Nephron (organoid): Measurements from ENCODE around the gene C1QL4.

Source experiments
- H3K27ac Mint-ChIP-seq, 3 experiments: 2 replicates each; pipeline ENCODE4 v1.8.0; 2020; ENCODE audit warnings: mixed read lengths in 3 of 3, mild to moderate bottlenecking in 2 of 3, moderate library complexity in 1 of 3
- H3K27me3 Mint-ChIP-seq: 2 replicates; pipeline ENCODE4 v1.8.0; 2021; ENCODE audit warnings: low read depth, mild to moderate bottlenecking, moderate library complexity, mixed read lengths
- H3K36me3 Mint-ChIP-seq: 2 replicates; pipeline ENCODE4 v1.8.0; 2020; ENCODE audit warnings: low read depth, mixed read lengths
- H3K4me1 Mint-ChIP-seq: 2 replicates; pipeline ENCODE4 v1.8.0; 2020; ENCODE audit warnings: mixed read lengths
- H3K4me3 Mint-ChIP-seq, 3 experiments: 2 replicates each; pipeline ENCODE4 v1.8.0; 2020; ENCODE audit warnings: mild to moderate bottlenecking in 3 of 3, mixed read lengths in 3 of 3, moderate library complexity in 2 of 3
- H3K9me3 Mint-ChIP-seq: 2 replicates; pipeline ENCODE4 v1.8.0; 2020; ENCODE audit warnings: mixed read lengths
- TF ChIP-seq, protein P1 (sequence below), 3 experiments: fragments of 200-600 bp; sonication (generic); IDR thresholded peaks; one replicate each; pipeline ENCODE4 v1.5.0; 2021; ENCODE audit warnings: antibody characterized with exemption in 3 of 3; ENCODE audit not compliant: unreplicated experiment in 3 of 3

C1QL4 gene

DNA sequence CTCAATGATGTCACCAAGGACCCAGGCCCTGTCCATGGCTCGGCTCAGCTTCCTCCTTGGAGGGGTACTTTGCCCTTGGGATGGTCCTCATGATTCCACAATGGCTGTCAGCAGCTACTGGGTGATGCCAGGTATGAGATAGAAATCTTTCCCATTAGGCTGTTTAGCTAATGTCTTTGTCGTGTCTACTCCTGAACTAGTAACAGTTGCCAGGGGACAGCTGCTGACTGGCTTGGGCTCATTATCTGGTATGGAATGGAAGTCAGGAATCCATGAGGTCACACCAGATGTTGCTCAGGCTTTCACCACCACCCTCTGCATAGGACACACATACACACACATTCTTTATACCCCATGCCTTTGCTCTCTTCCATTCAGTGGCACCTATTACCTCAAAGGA lies 32.8 kb downstream of the C1QL4 start:
- Mint-ChIP-seq H3K4me3 (no peak overlapping the region), H3K9me3 (no peaks in the 10 kb centered on the region), H3K27ac (no peak overlapping the region), H3K4me1 (no peaks in the 10 kb centered on the region), H3K36me3 (no peaks in the 10 kb centered on the region), H3K27me3 (peaks cover 73% of the 10 kb centered on the region)
- TF ChIP-seq, protein P1, sequence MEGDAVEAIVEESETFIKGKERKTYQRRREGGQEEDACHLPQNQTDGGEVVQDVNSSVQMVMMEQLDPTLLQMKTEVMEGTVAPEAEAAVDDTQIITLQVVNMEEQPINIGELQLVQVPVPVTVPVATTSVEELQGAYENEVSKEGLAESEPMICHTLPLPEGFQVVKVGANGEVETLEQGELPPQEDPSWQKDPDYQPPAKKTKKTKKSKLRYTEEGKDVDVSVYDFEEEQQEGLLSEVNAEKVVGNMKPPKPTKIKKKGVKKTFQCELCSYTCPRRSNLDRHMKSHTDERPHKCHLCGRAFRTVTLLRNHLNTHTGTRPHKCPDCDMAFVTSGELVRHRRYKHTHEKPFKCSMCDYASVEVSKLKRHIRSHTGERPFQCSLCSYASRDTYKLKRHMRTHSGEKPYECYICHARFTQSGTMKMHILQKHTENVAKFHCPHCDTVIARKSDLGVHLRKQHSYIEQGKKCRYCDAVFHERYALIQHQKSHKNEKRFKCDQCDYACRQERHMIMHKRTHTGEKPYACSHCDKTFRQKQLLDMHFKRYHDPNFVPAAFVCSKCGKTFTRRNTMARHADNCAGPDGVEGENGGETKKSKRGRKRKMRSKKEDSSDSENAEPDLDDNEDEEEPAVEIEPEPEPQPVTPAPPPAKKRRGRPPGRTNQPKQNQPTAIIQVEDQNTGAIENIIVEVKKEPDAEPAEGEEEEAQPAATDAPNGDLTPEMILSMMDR (IDR thresholded peaks at IDR 0.05; ENCODE audit: unreplicated experiment in 3 of 3) = no peak

DNA sequence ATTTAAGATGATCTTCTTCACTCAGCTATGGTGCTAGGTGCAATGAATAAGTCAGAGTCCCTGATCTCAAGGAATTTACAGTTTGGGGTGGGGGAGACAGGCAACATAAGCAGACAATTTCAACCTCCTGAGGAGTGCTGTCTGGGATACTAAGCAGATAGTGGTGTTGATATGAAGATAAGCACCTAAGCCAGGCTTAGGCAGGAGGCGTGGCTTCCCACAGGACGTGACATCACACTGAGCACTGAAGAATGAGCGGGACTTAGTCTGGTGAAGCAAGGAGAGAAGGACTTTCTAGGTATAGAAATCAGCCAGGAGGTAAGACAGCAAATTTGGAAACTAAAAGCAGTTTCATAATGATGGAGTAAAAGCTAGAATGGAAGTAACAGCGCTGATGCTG lies 35.2 kb downstream of the C1QL4 start:
- TF ChIP-seq, protein P1 (IDR thresholded peaks at IDR 0.05; ENCODE audit: unreplicated experiment in 3 of 3) = no peak
- no peaks in the 10 kb centered on the region for H3K36me3 Mint-ChIP-seq
- peaks cover 78% of the 10 kb centered on the region for H3K27me3 Mint-ChIP-seq
- H3K4me1 Mint-ChIP-seq = peaks cover 7% of the 10 kb centered on the region
- H3K27ac Mint-ChIP-seq = no peak overlapping the region
- no peaks in the 10 kb centered on the region for H3K9me3 Mint-ChIP-seq
- no peak overlapping the region for H3K4me3 Mint-ChIP-seq

DNA sequence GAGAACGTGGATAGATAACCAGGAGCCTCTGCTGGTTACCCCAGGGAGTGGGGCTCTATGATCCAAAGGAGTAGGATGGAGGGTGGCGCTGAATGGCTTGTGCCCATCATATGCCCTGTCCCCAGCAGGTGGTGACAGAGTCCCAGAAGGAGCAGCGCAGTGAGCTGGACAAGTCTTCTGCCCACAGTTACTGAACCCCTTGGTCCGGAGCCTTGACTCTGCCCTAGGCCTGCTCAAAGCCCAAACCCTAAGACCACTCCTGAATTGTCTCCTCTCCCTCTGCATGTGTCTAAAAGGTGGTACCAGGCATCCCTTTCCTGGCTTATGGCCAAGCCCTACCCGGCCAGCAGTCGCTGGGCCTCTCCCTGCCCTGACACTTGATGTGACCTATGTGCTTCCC lies 38.8 kb downstream of the C1QL4 start:
- H3K27me3 Mint-ChIP-seq = peaks cover 92% of the 10 kb centered on the region
- peak overlapping the region; percentile 45 to 61 (median 57) for H3K4me3 Mint-ChIP-seq
- no peak overlapping the region for H3K27ac Mint-ChIP-seq
- H3K9me3 Mint-ChIP-seq = no peaks in the 10 kb centered on the region
- TF ChIP-seq, protein P1 (IDR thresholded peaks at IDR 0.05; ENCODE audit: unreplicated experiment in 3 of 3) = no peak
- H3K36me3 Mint-ChIP-seq = no peaks in the 10 kb centered on the region
- H3K4me1 Mint-ChIP-seq = peaks cover 7% of the 10 kb centered on the region

DNA sequence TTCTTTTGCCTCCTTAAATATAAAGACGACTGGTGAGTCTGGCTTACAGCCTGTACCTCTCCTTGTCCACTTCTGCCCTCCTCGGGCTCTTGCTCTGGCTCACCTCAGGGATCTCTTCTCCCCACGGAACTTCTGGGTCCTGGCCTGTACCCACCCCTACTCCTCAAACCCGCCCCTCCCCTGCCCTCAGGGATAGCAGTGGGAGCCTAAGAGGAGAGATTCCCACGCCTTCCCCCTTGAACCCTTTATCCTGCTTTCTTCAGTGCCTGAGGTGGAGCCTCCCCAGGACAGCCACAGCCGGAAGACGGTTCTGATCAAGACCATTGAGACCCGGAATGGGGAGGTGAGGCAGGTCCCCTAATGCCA lies 39.3 kb downstream of the C1QL4 start:
- H3K4me3 Mint-ChIP-seq = peak overlapping the region; percentile 32 to 44 (median 43)
- peaks cover 92% of the 10 kb centered on the region for H3K27me3 Mint-ChIP-seq
- TF ChIP-seq, protein P1 (IDR thresholded peaks at IDR 0.05; ENCODE audit: unreplicated experiment in 3 of 3) = no peak
- H3K36me3 Mint-ChIP-seq = no peaks in the 10 kb centered on the region
- peaks cover 7% of the 10 kb centered on the region for H3K4me1 Mint-ChIP-seq
- H3K9me3 Mint-ChIP-seq = no peaks in the 10 kb centered on the region
- H3K27ac Mint-ChIP-seq = no peak overlapping the region

DNA sequence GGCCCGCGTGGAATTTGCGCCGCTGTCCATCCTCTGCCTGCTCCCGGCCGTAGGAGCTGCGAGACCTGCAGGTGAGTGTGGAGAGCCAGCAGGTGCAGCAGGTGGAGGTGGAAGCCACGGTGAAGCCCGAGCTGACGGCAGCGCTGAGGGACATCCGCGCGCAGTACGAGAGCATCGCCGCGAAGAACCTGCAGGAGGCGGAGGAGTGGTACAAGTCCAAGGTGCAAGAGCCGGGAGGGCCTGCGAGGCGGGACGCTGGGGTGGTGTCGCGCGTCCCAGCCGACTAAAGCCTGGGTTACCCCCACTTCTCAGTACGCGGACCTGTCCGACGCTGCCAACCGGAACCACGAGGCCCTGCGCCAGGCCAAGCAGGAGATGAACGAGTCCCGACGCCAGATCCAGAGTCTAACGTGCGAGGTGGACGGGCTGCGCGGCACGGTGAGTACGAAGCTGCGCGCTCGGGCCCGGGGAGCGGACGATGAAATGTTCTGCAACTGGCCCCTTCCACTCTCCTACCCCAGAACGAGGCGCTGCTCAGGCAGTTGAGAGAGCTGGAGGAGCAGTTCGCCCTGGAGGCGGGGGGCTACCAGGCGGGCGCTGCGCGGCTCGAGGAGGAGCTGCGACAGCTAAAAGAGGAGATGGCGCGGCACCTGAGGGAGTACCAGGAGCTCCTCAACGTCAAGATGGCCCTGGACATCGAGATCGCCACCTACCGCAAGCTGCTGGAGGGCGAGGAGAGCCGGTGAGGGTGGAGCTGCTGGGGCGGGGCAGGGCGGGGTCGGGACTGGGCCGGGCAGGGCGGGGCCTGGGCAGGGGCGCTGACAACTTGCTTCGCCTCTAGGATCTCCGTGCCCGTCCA lies 39.9 kb downstream of the C1QL4 start:
- H3K9me3 Mint-ChIP-seq = no peaks in the 10 kb centered on the region
- peaks cover 96% of the 10 kb centered on the region for H3K27me3 Mint-ChIP-seq
- no peak overlapping the region for H3K27ac Mint-ChIP-seq
- peak overlapping the region; percentile 43 to 64 (median 56) for H3K4me3 Mint-ChIP-seq
- no peaks in the 10 kb centered on the region for H3K36me3 Mint-ChIP-seq
- peaks cover 7% of the 10 kb centered on the region for H3K4me1 Mint-ChIP-seq
- TF ChIP-seq, protein P1 (IDR thresholded peaks at IDR 0.05; ENCODE audit: unreplicated experiment in 3 of 3) = peak in 2 of 3 experiments; percentile 17 to 26
